ENCODE data around the gene ZNF628.

DNA sequence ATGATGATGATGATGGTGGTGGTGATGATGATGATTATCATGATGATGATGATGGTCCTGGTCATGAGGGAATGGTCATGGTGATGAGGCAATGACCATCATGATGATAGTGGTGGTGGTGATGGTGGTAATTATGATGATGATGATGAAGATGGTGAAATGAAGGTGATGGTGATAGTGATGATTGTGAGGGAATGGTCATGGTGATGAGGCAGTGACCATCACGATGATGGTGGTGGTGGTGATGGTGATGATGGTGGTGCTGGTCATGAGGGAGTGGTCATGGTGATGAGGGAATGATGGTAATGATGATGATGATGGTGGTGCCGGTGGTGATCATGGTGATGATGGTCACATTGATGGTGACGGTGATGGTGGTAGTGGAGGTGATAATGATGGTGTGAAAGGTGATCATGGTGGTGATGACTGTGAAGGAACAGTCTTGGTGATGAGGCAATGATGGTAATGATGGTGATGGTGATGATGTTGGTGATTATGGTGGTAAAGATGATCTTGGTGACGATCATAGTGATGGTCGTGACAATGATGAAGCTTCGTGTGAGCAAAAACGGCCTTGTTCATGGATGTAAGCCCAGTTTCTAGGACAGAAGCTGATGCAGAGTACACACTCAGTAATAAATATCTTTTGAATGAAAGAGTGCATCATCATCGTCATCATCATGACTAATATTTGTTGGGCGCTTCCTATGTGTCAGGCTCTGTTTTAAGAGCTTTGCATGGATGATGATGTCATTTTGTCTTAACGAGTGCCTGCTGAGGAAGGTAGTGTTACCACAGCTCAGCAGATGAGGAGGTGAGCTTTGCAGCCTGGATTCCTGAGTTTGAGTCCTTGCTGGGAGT lies 43.3 kb downstream of the ZNF628 start:
- TF ChIP-seq POLR2AphosphoS5 (IDR thresholded peaks at IDR 0.05; ENCODE audit: low read depth, low read length), result no peak
- TF ChIP-seq BRCA1 (IDR thresholded peaks at IDR 0.05; ENCODE audit: low read depth, low read length), result no peak
- TF ChIP-seq, protein P1, sequence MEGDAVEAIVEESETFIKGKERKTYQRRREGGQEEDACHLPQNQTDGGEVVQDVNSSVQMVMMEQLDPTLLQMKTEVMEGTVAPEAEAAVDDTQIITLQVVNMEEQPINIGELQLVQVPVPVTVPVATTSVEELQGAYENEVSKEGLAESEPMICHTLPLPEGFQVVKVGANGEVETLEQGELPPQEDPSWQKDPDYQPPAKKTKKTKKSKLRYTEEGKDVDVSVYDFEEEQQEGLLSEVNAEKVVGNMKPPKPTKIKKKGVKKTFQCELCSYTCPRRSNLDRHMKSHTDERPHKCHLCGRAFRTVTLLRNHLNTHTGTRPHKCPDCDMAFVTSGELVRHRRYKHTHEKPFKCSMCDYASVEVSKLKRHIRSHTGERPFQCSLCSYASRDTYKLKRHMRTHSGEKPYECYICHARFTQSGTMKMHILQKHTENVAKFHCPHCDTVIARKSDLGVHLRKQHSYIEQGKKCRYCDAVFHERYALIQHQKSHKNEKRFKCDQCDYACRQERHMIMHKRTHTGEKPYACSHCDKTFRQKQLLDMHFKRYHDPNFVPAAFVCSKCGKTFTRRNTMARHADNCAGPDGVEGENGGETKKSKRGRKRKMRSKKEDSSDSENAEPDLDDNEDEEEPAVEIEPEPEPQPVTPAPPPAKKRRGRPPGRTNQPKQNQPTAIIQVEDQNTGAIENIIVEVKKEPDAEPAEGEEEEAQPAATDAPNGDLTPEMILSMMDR (IDR thresholded peaks at IDR 0.05; ENCODE audit: control extremely low read depth in 1 of 3, insufficient read depth in 1 of 3, low read depth in 1 of 3, low read length in 3 of 3), result no peak
- no peak for TF ChIP-seq KDM1A (IDR thresholded peaks at IDR 0.05; ENCODE audit: borderline replicate concordance, low read length)
- no peak for TF ChIP-seq EZH2 (IDR thresholded peaks at IDR 0.05; ENCODE audit: low read depth, low read length, severe bottlenecking)
